Natural killer cell treated with Interleukin-12 subunit alpha and Interleukin-12 subunit beta and Interleukin-15 and Interleukin-18, amount 100 ng/mL, for 72 hours (primary cell): ENCODE results near the gene CFAP97. TPM values are rescaled to one million over a fixed set of nuclear protein-coding genes. Genes with fewer than 3 reads are reported as not detected.
"Not testable (repeated sequence)": the region's sequence is repeated elsewhere in the genome, so short reads cannot be mapped to it uniquely, and the experiment has no call there.

Source experiments
- ATAC-seq, 2 donors: fragments of 150-1000 bp; cut with Tn5 transposase in 1 of 2; sonication (Bioruptor Pico), chemical (Tn5 transposase) in 1 of 2; 2 replicates each; pipeline ENCODE4 v1.10.0; 2021
- DNase-seq: peaks from one replicate; pipeline ENCODE4 v3.0.0; 2022; ENCODE audit warnings: low spot score
- H3K27ac Mint-ChIP-seq, 2 donors: 1 replicate in 1 of 2; 2 replicates in 1 of 2; pipeline ENCODE4 v1.8.0; 2022; ENCODE audit warnings: mixed read lengths in 2 of 2, mild to moderate bottlenecking in 1 of 2, moderate library complexity in 1 of 2
- H3K27me3 Mint-ChIP-seq, 2 donors: 1 replicate in 1 of 2; 2 replicates in 1 of 2; pipeline ENCODE4 v1.8.0; 2022; ENCODE audit warnings: mixed read lengths in 2 of 2
- H3K36me3 Mint-ChIP-seq: one replicate; pipeline ENCODE4 v1.8.0; 2022; ENCODE audit warnings: mixed read lengths
- H3K4me1 Mint-ChIP-seq, 2 donors: 1 replicate in 1 of 2; 2 replicates in 1 of 2; pipeline ENCODE4 v1.8.0; 2022; ENCODE audit warnings: low read depth in 2 of 2, mixed read lengths in 2 of 2, mild to moderate bottlenecking in 1 of 2
- H3K4me3 Mint-ChIP-seq: one replicate; pipeline ENCODE4 v1.8.0; 2022; ENCODE audit warnings: mixed read lengths
- H3K9me3 Mint-ChIP-seq: 2 replicates; pipeline ENCODE4 v1.8.0; 2022; ENCODE audit warnings: mixed read lengths
- total RNA-seq, 2 donors: library from RNA; stranded (reverse); gene quantifications; one replicate each; pipeline ENCODE4 v1.2.3, GENCODE V29; 2022

Gene CFAP97
- total RNA-seq, 2 donors from 2014 or later = 21.5 to 37.0 TPM

- no peak for DNase-seq
- no peaks in the 10 kb centered on the region for H3K27me3 Mint-ChIP-seq
- no peaks in the 10 kb centered on the region for H3K9me3 Mint-ChIP-seq
- peak overlapping the region; percentile 96 for H3K4me3 Mint-ChIP-seq
- peak overlapping the region; percentile 95 to 99 for H3K27ac Mint-ChIP-seq
- H3K36me3 Mint-ChIP-seq = no peaks in the 10 kb centered on the region
- peaks cover 22 to 35% of the 10 kb centered on the region in 2 donors for H3K4me1 Mint-ChIP-seq
- no peak for ATAC-seq
These were observed 1.5 kb downstream of the CFAP97 start for GRCh38 chr4:185201977-185202962.

GRCh38 chr4:185198189-185198588, 5.6 kb downstream of the CFAP97 start:
- not testable (repeated sequence) for H3K4me3 Mint-ChIP-seq, DNase-seq, H3K36me3 Mint-ChIP-seq, H3K27me3 Mint-ChIP-seq, ATAC-seq, H3K27ac Mint-ChIP-seq, H3K9me3 Mint-ChIP-seq
- H3K4me1 Mint-ChIP-seq = peaks cover 10 to 20% of the 10 kb centered on the region in 2 donors

GRCh38 chr4:185196437-185196836, 7.4 kb downstream of the CFAP97 start:
- DNase-seq = no peak
- ATAC-seq = no peak
- no peaks in the 10 kb centered on the region for H3K27me3 Mint-ChIP-seq
- H3K9me3 Mint-ChIP-seq = no peaks in the 10 kb centered on the region
- no peak overlapping the region for H3K4me3 Mint-ChIP-seq
- H3K27ac Mint-ChIP-seq = peak overlapping the region in 1 of 2 donors; percentile 45
- H3K4me1 Mint-ChIP-seq = peaks cover 8 to 10% of the 10 kb centered on the region in 2 donors
- no peaks in the 10 kb centered on the region for H3K36me3 Mint-ChIP-seq

- H3K4me1 Mint-ChIP-seq = peaks cover 5 to 10% of the 10 kb centered on the region in 2 donors
These were observed 8.6 kb downstream of the CFAP97 start for GRCh38 chr4:185194924-185195888.

GRCh38 chr4:185192059-185192458, 11.7 kb downstream of the CFAP97 start:
- Mint-ChIP-seq H3K27ac (no peak overlapping the region), H3K4me1 (peaks cover 5 to 10% of the 10 kb centered on the region in 2 donors), H3K36me3 (peaks cover 19% of the 10 kb centered on the region), H3K4me3 (no peak overlapping the region), H3K9me3 (no peaks in the 10 kb centered on the region), H3K27me3 (no peaks in the 10 kb centered on the region)
- ATAC-seq (no peak), DNase-seq (no peak)

More at GRCh38 chr4:185194924-185195888, 8.6 kb downstream of the CFAP97 start:
- ATAC-seq (no peak), DNase-seq (no peak)
- Mint-ChIP-seq H3K4me3 (no peak overlapping the region), H3K9me3 (no peaks in the 10 kb centered on the region), H3K27ac (no peak overlapping the region), H3K36me3 (peaks cover 8% of the 10 kb centered on the region), H3K27me3 (no peaks in the 10 kb centered on the region)

GRCh38 chr4:185190306-185190856, 13.4 kb downstream of the CFAP97 start:
- H3K4me1 Mint-ChIP-seq = peaks cover 5 to 10% of the 10 kb centered on the region in 2 donors
- no peak overlapping the region for H3K4me3 Mint-ChIP-seq
- H3K36me3 Mint-ChIP-seq = peaks cover 19% of the 10 kb centered on the region
- H3K27me3 Mint-ChIP-seq = no peaks in the 10 kb centered on the region
- ATAC-seq (no peak), DNase-seq (no peak)
- H3K27ac Mint-ChIP-seq = no peak overlapping the region
- no peaks in the 10 kb centered on the region for H3K9me3 Mint-ChIP-seq

GRCh38 chr4:185189606-185190305, 14.0 kb downstream of the CFAP97 start:
- Mint-ChIP-seq H3K4me3 (no peak overlapping the region), H3K36me3 (peaks cover 19% of the 10 kb centered on the region), H3K27me3 (no peaks in the 10 kb centered on the region), H3K9me3 (no peaks in the 10 kb centered on the region), H3K4me1 (peaks cover 5 to 10% of the 10 kb centered on the region in 2 donors), H3K27ac (no peak overlapping the region)
- DNase-seq (no peak), ATAC-seq (no peak)

- Mint-ChIP-seq H3K27ac (no peak overlapping the region), H3K4me1 (peaks cover under 1 to 10% of the 10 kb centered on the region in 2 donors), H3K27me3 (no peaks in the 10 kb centered on the region), H3K4me3 (no peak overlapping the region), H3K36me3 (peaks cover 19% of the 10 kb centered on the region), H3K9me3 (no peaks in the 10 kb centered on the region)
- no peak for ATAC-seq
- no peak for DNase-seq
These were observed 17.0 kb downstream of the CFAP97 start for GRCh38 chr4:185186769-185187168.

GRCh38 chr4:185183622-185184281, 20.0 kb downstream of the CFAP97 start:
- peaks cover 4% of the 10 kb centered on the region for H3K36me3 Mint-ChIP-seq
- H3K27me3 Mint-ChIP-seq = no peaks in the 10 kb centered on the region
- peak; percentile 80 for DNase-seq
- no peak overlapping the region for H3K4me3 Mint-ChIP-seq
- no peaks in the 10 kb centered on the region for H3K9me3 Mint-ChIP-seq
- no peak overlapping the region for H3K27ac Mint-ChIP-seq
- H3K4me1 Mint-ChIP-seq = peaks cover 7 to 10% of the 10 kb centered on the region in 2 donors
- peak in 1 of 2 donors; percentile 72 for ATAC-seq

- no peak for ATAC-seq
- Mint-ChIP-seq H3K36me3 (no peaks in the 10 kb centered on the region), H3K27ac (no peak overlapping the region), H3K27me3 (no peaks in the 10 kb centered on the region), H3K9me3 (no peaks in the 10 kb centered on the region), H3K4me3 (no peak overlapping the region), H3K4me1 (peaks cover 7 to 10% of the 10 kb centered on the region in 2 donors)
- no peak for DNase-seq
These were observed 21.6 kb downstream of the CFAP97 start for GRCh38 chr4:185182239-185182638.

- no peaks in the 10 kb centered on the region for H3K9me3 Mint-ChIP-seq
- no peaks in the 10 kb centered on the region for H3K27me3 Mint-ChIP-seq
- peaks cover 7% of the 10 kb centered on the region for H3K36me3 Mint-ChIP-seq
- ATAC-seq (no peak), DNase-seq (no peak)
- H3K4me3 Mint-ChIP-seq = no peak overlapping the region
- H3K27ac Mint-ChIP-seq = no peak overlapping the region
- peaks cover 5 to 10% of the 10 kb centered on the region in 2 donors for H3K4me1 Mint-ChIP-seq
These were observed 24.3 kb downstream of the CFAP97 start for GRCh38 chr4:185179488-185179887.

GRCh38 chr4:185171373-185172071, 32.3 kb downstream of the CFAP97 start:
- Mint-ChIP-seq H3K4me3 (no peak overlapping the region), H3K36me3 (peaks cover 16% of the 10 kb centered on the region), H3K27me3 (no peaks in the 10 kb centered on the region), H3K27ac (no peak overlapping the region), H3K4me1 (peaks cover 3 to 10% of the 10 kb centered on the region in 2 donors), H3K9me3 (no peaks in the 10 kb centered on the region)
- ATAC-seq (no peak), DNase-seq (no peak)
